ENCODE results near the gene ATP11B. TPM values are rescaled to one million over a fixed set of nuclear protein-coding genes. Genes with fewer than 3 reads are reported as not detected.

The ATP11B gene
- total and polyA plus RNA-seq, 2 donors (not counting 1 experiment from before 2014, with no cell fraction given), result 34.9 to 77.8 TPM

DNA sequence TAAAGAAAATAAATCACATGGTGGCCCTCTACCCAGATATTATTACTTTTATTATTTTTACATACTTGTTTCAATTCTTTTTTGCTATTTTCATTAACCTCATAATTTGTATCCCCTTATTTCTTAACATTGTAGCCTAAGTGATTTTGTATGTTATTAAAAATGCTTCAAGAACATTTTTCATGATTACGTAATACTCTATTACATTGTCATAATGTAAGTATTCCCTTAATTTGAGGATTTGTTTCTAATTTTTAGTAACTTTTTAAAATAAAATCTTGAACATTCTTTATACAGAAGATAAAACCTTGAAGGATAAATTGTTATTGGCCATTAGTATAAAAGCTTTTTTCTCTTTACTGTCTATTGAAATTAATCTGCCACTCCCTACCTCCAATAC lies 98.1 kb downstream of the ATP11B start:
- Histone ChIP-seq H3K36me3 (ENCODE audit: control insufficient read depth, insufficient read depth, low read length) (no peaks in the 10 kb centered on the region), H4K20me1 (ENCODE audit: control insufficient read depth, extremely low read depth, insufficient read depth, low read length) (no peaks in the 10 kb centered on the region), H3K27ac (ENCODE audit: insufficient read depth, low read length) (no peak overlapping the region), H3K4me3 (replicated peaks in 1 of 4; ENCODE audit: control extremely low read depth in 1 of 4, insufficient read depth in 1 of 4, low read depth in 3 of 4, low read length in 4 of 4) (no peak overlapping the region), H3K4me1 (ENCODE audit: control insufficient read depth, extremely low read depth, insufficient read depth, low read length) (no peaks in the 10 kb centered on the region), H3K27me3 (ENCODE audit: control insufficient read depth, insufficient read depth, low read length) (no peaks in the 10 kb centered on the region), H2AFZ (ENCODE audit: low read length) (no peak overlapping the region), H3K79me2 (ENCODE audit: control insufficient read depth, insufficient read depth, low read length) (no peaks in the 10 kb centered on the region), H3K9me3 (ENCODE audit: control insufficient read depth, insufficient read depth, low read depth, low read length) (no peaks in the 10 kb centered on the region), H3K9ac (ENCODE audit: insufficient read depth, low read length) (no peak overlapping the region), H3K4me2 (ENCODE audit: extremely low read depth, insufficient read depth, low read length) (no peak overlapping the region)
- DNase-seq (ENCODE audit: low read depth in 2 of 2), result no peak
- TF ChIP-seq EZH2 (IDR thresholded peaks at IDR 0.05; ENCODE audit: low read length, missing control alignments), result no peak
- TF ChIP-seq, protein P1, sequence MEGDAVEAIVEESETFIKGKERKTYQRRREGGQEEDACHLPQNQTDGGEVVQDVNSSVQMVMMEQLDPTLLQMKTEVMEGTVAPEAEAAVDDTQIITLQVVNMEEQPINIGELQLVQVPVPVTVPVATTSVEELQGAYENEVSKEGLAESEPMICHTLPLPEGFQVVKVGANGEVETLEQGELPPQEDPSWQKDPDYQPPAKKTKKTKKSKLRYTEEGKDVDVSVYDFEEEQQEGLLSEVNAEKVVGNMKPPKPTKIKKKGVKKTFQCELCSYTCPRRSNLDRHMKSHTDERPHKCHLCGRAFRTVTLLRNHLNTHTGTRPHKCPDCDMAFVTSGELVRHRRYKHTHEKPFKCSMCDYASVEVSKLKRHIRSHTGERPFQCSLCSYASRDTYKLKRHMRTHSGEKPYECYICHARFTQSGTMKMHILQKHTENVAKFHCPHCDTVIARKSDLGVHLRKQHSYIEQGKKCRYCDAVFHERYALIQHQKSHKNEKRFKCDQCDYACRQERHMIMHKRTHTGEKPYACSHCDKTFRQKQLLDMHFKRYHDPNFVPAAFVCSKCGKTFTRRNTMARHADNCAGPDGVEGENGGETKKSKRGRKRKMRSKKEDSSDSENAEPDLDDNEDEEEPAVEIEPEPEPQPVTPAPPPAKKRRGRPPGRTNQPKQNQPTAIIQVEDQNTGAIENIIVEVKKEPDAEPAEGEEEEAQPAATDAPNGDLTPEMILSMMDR (conservative IDR thresholded peaks at IDR 0.05 in 1 of 2, IDR thresholded peaks at IDR 0.05 in 1 of 2; ENCODE audit: low read depth in 1 of 2, low read length in 2 of 2), result no peak

GRCh38 chr3:182892226-182892625 lies 98.9 kb downstream of the ATP11B start:
- H3K36me3 ChIP-seq (ENCODE audit: control insufficient read depth, insufficient read depth, low read length), result no peaks in the 10 kb centered on the region
- no peak overlapping the region for H3K4me2 ChIP-seq (ENCODE audit: extremely low read depth, insufficient read depth, low read length)
- no peak overlapping the region for H3K4me3 ChIP-seq (replicated peaks in 1 of 4; ENCODE audit: control extremely low read depth in 1 of 4, insufficient read depth in 1 of 4, low read depth in 3 of 4, low read length in 4 of 4)
- H3K27ac ChIP-seq (ENCODE audit: insufficient read depth, low read length), result no peak overlapping the region
- no peak for DNase-seq (ENCODE audit: low read depth in 2 of 2)
- no peak overlapping the region for H2AFZ ChIP-seq (ENCODE audit: low read length)
- no peaks in the 10 kb centered on the region for H3K9me3 ChIP-seq (ENCODE audit: control insufficient read depth, insufficient read depth, low read depth, low read length)
- no peak overlapping the region for H3K9ac ChIP-seq (ENCODE audit: insufficient read depth, low read length)
- H3K4me1 ChIP-seq (ENCODE audit: control insufficient read depth, extremely low read depth, insufficient read depth, low read length), result no peaks in the 10 kb centered on the region
- no peaks in the 10 kb centered on the region for H4K20me1 ChIP-seq (ENCODE audit: control insufficient read depth, extremely low read depth, insufficient read depth, low read length)
- H3K27me3 ChIP-seq (ENCODE audit: control insufficient read depth, insufficient read depth, low read length), result no peaks in the 10 kb centered on the region
- TF ChIP-seq, protein P1 (conservative IDR thresholded peaks at IDR 0.05 in 1 of 2, IDR thresholded peaks at IDR 0.05 in 1 of 2; ENCODE audit: low read depth in 1 of 2, low read length in 2 of 2), result no peak
- no peak for TF ChIP-seq EZH2 (IDR thresholded peaks at IDR 0.05; ENCODE audit: low read length, missing control alignments)
- no peaks in the 10 kb centered on the region for H3K79me2 ChIP-seq (ENCODE audit: control insufficient read depth, insufficient read depth, low read length)

GRCh38 chr3:182895513-182896112 lies 102.3 kb downstream of the ATP11B start:
- H3K4me3 ChIP-seq (replicated peaks in 1 of 4; ENCODE audit: control extremely low read depth in 1 of 4, insufficient read depth in 1 of 4, low read depth in 3 of 4, low read length in 4 of 4), result no peak overlapping the region
- no peak overlapping the region for H3K4me2 ChIP-seq (ENCODE audit: extremely low read depth, insufficient read depth, low read length)
- no peaks in the 10 kb centered on the region for H4K20me1 ChIP-seq (ENCODE audit: control insufficient read depth, extremely low read depth, insufficient read depth, low read length)
- H3K27me3 ChIP-seq (ENCODE audit: control insufficient read depth, insufficient read depth, low read length), result no peaks in the 10 kb centered on the region
- H3K27ac ChIP-seq (ENCODE audit: insufficient read depth, low read length), result no peak overlapping the region
- no peak for DNase-seq (ENCODE audit: low read depth in 2 of 2)
- no peaks in the 10 kb centered on the region for H3K4me1 ChIP-seq (ENCODE audit: control insufficient read depth, extremely low read depth, insufficient read depth, low read length)
- no peak overlapping the region for H3K9ac ChIP-seq (ENCODE audit: insufficient read depth, low read length)
- H3K9me3 ChIP-seq (ENCODE audit: control insufficient read depth, insufficient read depth, low read depth, low read length), result no peaks in the 10 kb centered on the region
- H3K79me2 ChIP-seq (ENCODE audit: control insufficient read depth, insufficient read depth, low read length), result no peaks in the 10 kb centered on the region
- TF ChIP-seq, protein P1 (conservative IDR thresholded peaks at IDR 0.05 in 1 of 2, IDR thresholded peaks at IDR 0.05 in 1 of 2; ENCODE audit: low read depth in 1 of 2, low read length in 2 of 2), result no peak
- no peak for TF ChIP-seq EZH2 (IDR thresholded peaks at IDR 0.05; ENCODE audit: low read length, missing control alignments)
- no peaks in the 10 kb centered on the region for H3K36me3 ChIP-seq (ENCODE audit: control insufficient read depth, insufficient read depth, low read length)
- H2AFZ ChIP-seq (ENCODE audit: low read length), result no peak overlapping the region
